ENCODE measurements around the gene TMEM89.

DNA sequence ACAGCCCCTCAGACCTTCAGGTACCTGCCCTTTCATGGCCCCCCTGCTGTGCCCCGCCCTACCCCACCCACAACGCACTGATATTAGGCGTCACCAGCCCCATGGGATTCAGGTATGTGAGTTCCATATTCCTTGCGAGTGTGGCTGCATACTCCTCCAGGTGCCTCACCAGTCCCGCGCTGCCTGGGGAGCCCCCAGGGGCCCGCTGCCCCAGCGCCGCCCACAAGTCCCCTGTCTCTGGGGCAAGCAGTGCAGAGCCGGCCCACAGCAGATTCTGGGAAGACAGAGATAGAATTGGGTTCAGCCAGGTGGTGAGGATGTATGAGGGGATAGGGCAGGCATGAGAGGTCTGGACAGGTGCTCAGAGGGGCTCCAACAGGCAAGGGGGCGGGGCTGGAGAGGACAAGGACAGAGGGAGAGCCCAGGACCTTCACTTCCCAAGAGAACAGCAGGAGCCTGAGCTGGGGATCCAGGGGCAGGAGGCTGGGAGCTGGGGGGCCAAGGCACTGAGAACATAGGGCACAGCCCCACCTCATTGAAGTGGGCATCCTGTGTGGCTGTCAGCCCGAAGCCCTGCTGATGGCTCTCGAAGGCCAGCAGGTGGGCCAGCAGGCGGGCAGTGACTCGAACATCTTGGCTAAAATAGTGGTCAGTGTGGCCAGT lies 26.8 kb upstream of the TMEM89 start:
- TF ChIP-seq CEBPB (IDR thresholded peaks at IDR 0.05; ENCODE audit: low read depth, low read length) (no peak), CTCF (conservative IDR thresholded peaks at IDR 0.05; ENCODE audit: low read depth, low read length) (no peak), USF2 (IDR thresholded peaks at IDR 0.05; ENCODE audit: low read depth, low read length) (no peak), RCOR1 (IDR thresholded peaks at IDR 0.05; ENCODE audit: insufficient replicate concordance, low read length) (no peak), POLR2A (IDR thresholded peaks at IDR 0.05; ENCODE audit: low read depth, low read length) (no peak), MAZ (IDR thresholded peaks at IDR 0.05; ENCODE audit: borderline replicate concordance, low read depth, low read length) (no peak), MAFK (IDR thresholded peaks at IDR 0.05; ENCODE audit: low read depth, low read length) (no peak), RAD21 (IDR thresholded peaks at IDR 0.05; ENCODE audit: low read length) (no peak), FOS (IDR thresholded peaks at IDR 0.05; ENCODE audit: low read depth, low read length) (no peak), NFE2L2 (IDR thresholded peaks at IDR 0.05; ENCODE audit: low read depth, low read length) (no peak), BHLHE40 (IDR thresholded peaks at IDR 0.05; ENCODE audit: low read depth, low read length) (no peak)
